ENCODE measurements around the gene TRMT2B. TPM values are rescaled to one million over a fixed set of nuclear protein-coding genes. Genes with fewer than 3 reads are reported as not detected.
"Not testable (repeated sequence)": the region's sequence is repeated elsewhere in the genome, so short reads cannot be mapped to it uniquely, and the experiment has no call there.

TRMT2B gene
- total RNA-seq, 1 donor: 13.4 TPM

- peak overlapping the region; percentile 57 for H3K4me3 ChIP-seq (ENCODE audit: low read depth, low read length)
- DNase-seq (ENCODE audit: low read depth): no peak
- TF ChIP-seq CTCF (IDR thresholded peaks at IDR 0.05; ENCODE audit: insufficient read depth, low read depth, low read length): no peak
Measured at GRCh38 chrX:101079736-101080270, 27.9 kb upstream of the TRMT2B start.

GRCh38 chrX:101078716-101079598 is 27.0 kb upstream of the TRMT2B start, which contains the start of gene TMEM35A:
Gene TMEM35A (plus strand): TSS chrX:101078879. CDS start chrX:101079003, 124 bp downstream.
- TF ChIP-seq CTCF (IDR thresholded peaks at IDR 0.05; ENCODE audit: insufficient read depth, low read depth, low read length): no peak
- H3K4me3 ChIP-seq (ENCODE audit: low read depth, low read length): peak within 1 kb of the TSS; percentile 57
- DNase-seq (ENCODE audit: low read depth): no peak

GRCh38 chrX:101071582-101071981 is 19.7 kb upstream of the TRMT2B start:
- no peak overlapping the region for H3K4me3 ChIP-seq (ENCODE audit: low read depth, low read length)
- TF ChIP-seq CTCF (IDR thresholded peaks at IDR 0.05; ENCODE audit: insufficient read depth, low read depth, low read length): no peak
- DNase-seq (ENCODE audit: low read depth): no peak

- H3K4me3 ChIP-seq (ENCODE audit: low read depth, low read length): no peak overlapping the region
- TF ChIP-seq CTCF (IDR thresholded peaks at IDR 0.05; ENCODE audit: insufficient read depth, low read depth, low read length): no peak
- no peak for DNase-seq (ENCODE audit: low read depth)
Measured at GRCh38 chrX:101062176-101062575, 10.3 kb upstream of the TRMT2B start.

- no peak overlapping the region for H3K4me3 ChIP-seq (ENCODE audit: low read depth, low read length)
- TF ChIP-seq CTCF (IDR thresholded peaks at IDR 0.05; ENCODE audit: insufficient read depth, low read depth, low read length): no peak
- no peak for DNase-seq (ENCODE audit: low read depth)
Measured at GRCh38 chrX:101057093-101057714, 5.3 kb upstream of the TRMT2B start.

GRCh38 chrX:101056551-101056950 is 4.6 kb upstream of the TRMT2B start:
- not testable (repeated sequence) for DNase-seq (ENCODE audit: low read depth); H3K4me3 ChIP-seq (ENCODE audit: low read depth, low read length)

GRCh38 chrX:101051153-101051548 is 760 bp downstream of the TRMT2B start:
- no peak for TF ChIP-seq CTCF (IDR thresholded peaks at IDR 0.05; ENCODE audit: insufficient read depth, low read depth, low read length)
- DNase-seq (ENCODE audit: low read depth): no peak
- peak overlapping the region; percentile 72 for H3K4me3 ChIP-seq (ENCODE audit: low read depth, low read length)

All from fibroblast of villous mesenchyme (primary cell).